8988T (cell line): Measurements from ENCODE around the gene OR10A7.
"Not testable (repeated sequence)": the region's sequence is repeated elsewhere in the genome, so short reads cannot be mapped to it uniquely, and the experiment has no call there.

Experiments
- DNase-seq: peaks from one replicate; pipeline ENCODE4 v3.0.0; 2011

The OR10A7 gene

GRCh38 chr12:55220725-55221124 lies at the start of gene OR10A7:
TSS of gene OR10A7 (plus strand) at chr12:55221025. CDS start at chr12:55221025, 0 bp downstream.
- DNase-seq: no peak

GRCh38 chr12:55171445-55171844 lies 49.4 kb upstream of the OR10A7 start:
- no peak for DNase-seq

- DNase-seq: not testable (repeated sequence)
Observed at GRCh38 chr12:55171846-55172245, 49.0 kb upstream of the OR10A7 start.

GRCh38 chr12:55172686-55173085 lies 48.1 kb upstream of the OR10A7 start:
- DNase-seq: no peak

- no peak for DNase-seq
Observed at GRCh38 chr12:55173456-55173855, 47.4 kb upstream of the OR10A7 start.

GRCh38 chr12:55188573-55188972 lies 32.3 kb upstream of the OR10A7 start:
- DNase-seq: no peak

GRCh38 chr12:55188974-55189556 lies 31.8 kb upstream of the OR10A7 start:
- no peak for DNase-seq

GRCh38 chr12:55194382-55194781 lies 26.4 kb upstream of the OR10A7 start:
- DNase-seq: no peak

- DNase-seq: no peak
Observed at GRCh38 chr12:55226523-55226922, 5.7 kb downstream of the OR10A7 start.

- no peak for DNase-seq
Observed at GRCh38 chr12:55227643-55228042, 6.8 kb downstream of the OR10A7 start.

- DNase-seq: no peak
Observed at GRCh38 chr12:55244309-55244708, 23.5 kb downstream of the OR10A7 start, which contains the start of gene OR6C74. TSS of gene OR6C74 (plus strand) at chr12:55244609. CDS start at chr12:55247288, 2,679 bp downstream.

GRCh38 chr12:55246159-55246558 lies 25.3 kb downstream of the OR10A7 start:
- no peak for DNase-seq

GRCh38 chr12:55250944-55251343 lies 30.1 kb downstream of the OR10A7 start:
- no peak for DNase-seq

GRCh38 chr12:55253281-55253680 lies 32.5 kb downstream of the OR10A7 start:
- DNase-seq: no peak

- DNase-seq: no peak
Observed at GRCh38 chr12:55256831-55257230, 36.0 kb downstream of the OR10A7 start.

- no peak for DNase-seq
Observed at GRCh38 chr12:55258303-55258702, 37.5 kb downstream of the OR10A7 start.
